HuH-7 (cell line): Measurements from ENCODE around the gene SLC35D2.
"Not testable (repeated sequence)": the region's sequence is repeated elsewhere in the genome, so short reads cannot be mapped to it uniquely, and the experiment has no call there.

Experiments
- DNase-seq: peaks from one replicate; pipeline ENCODE4 v3.0.0; 2011; ENCODE audit warnings: low spot score

The SLC35D2 gene

DNA sequence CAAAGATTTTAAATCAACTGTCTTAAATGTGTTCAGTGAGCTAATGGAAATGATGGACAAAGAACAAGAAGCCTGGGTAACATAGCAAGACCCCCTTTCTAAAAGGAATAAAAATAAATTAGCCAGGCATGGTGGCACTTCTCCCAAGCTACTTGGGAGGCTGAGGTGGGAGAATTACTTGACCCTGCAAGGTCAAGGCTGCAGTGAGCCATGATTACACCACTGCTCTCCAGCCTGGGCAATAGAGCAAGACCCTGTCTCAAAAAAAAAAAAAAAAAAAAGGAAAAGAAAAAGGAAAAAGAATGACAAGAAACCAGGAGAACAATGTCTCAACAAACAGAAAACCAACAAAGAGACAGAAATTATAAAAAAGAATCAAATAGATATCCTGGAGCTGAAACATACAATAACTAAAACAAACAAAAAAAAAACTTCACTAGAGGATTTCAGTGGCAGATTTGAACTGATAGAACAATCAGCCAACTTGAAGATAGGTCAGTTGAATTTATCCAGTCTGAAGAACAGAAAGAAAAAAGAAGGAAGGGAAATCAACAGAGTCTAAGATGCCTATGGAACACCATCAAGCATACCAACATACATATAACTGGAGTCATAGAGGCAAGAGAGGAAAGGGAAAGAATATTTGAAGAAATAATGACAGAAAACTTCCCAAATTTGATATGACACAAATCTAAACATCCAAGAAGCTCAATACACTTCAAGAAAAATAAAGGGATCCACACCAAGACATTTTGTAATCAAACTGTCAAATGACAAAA lies 16.8 kb upstream of the SLC35D2 start:
- DNase-seq: no peak

DNA sequence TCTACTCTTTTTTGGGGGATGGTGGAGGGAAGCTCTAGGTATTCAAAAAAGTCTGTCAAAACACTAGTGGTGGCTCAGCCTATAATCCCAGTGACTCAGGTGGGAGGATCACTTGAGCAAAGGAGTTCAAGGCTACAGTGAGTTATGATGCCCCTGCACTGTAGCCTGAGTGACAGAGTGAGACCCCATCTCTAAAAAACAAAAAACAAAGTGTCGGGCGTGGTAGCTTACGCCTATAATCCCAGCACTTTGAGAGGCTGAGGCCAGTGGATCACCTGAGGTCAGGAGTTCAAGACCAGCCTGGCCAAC lies 15.8 kb upstream of the SLC35D2 start:
- no peak for DNase-seq

DNA sequence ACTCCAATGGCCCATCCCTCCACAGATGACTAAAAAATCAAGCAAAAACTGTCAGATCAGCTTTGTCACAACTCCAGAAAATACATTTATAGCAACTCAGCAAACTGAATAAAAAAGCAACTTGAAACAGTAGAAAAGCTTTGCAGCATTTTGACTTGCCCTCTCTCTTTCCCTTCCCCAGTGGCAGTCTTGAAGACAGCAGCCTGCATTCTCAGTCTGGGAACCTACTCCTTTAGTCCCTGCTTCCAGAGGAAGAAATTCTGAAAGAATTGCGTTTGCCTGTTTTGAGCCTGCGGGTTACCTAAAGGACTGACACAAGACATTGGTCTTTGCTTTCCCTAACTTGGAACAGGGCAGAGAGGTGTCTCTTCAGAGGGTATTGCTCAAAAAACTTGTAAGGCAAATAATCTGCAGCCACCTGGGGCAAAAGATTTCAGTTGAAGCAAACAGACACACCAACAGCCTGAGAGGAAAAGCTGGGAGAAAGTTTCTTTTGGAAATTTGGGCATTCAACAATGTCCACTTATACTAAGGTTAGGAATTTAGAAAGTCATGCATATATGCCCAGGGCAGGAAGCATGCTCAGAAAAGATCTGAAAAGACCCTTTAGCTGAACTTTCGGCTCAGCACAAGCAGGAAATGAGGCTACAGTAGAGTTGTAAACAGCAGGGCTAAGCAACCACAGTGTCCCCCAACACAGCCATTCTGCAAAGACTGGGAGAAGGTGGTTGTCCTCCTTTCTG lies 15.2 kb upstream of the SLC35D2 start:
- DNase-seq: no peak

DNA sequence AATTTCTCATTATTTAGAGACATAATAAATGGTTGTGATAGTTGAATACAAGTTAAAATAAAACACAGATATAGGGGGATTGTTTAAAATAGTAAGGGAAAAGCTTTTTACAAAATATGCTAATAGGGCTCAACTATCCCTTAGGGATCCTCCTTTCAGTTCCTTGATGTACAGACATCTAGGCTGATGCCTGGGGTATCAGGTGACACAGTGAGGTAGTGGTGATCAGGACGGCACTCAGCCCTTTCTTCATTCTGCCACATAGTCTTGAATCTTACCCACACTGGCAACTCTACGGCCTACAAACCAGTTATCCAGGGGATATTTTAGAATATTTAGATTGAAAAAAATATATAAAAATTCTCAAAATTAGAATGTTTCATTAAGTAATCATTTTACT lies 12.5 kb upstream of the SLC35D2 start:
- DNase-seq: no peak

DNA sequence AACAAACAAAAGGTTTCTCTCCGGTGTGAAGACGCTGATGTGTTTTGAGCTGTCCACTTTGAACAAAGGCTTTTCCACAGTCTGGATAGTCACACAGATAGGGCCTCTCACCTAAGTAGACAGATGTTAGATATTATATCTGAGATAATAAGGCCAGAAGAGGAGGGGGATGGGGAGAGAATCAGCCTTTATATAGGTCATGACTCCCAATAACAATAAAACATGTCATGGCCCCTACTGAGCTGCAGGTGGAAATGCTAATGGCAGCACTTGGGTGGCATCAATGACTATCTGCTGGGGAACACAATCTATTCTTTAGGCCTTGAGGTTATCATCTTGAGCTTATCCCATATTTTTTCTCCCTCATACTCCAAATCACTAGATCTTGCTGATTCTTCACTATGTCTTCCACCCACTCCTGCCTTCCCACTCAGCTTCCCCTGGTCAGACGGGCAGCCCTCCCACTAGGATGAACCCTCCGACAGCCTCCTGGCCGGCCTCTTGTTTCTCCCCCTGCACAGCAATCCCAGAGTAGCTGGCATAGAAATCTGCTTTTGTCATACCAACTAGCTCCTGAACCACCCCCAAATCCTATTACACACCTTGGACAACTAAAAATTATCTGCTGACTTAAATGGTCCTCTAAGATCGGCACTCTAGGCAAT lies 11.5 kb upstream of the SLC35D2 start:
- no peak for DNase-seq

DNA sequence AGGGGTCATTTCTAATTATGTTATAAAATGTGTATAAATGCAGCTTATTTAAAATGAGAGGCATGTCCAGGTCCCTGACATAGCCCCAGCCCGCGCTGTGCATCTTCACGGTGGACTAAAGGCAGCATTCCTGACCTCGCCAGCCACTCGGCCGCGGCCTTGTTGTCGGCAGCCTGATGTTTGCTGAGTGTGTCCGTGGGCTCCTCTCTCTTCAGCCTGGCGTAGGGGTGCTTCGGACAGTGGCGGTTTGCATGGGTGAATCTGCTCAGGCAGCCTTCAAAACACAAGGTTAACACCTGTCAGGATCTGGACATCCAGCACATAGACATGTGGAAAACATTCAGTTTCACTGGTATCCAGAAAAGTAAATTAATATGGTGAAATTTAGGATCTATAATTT lies 8.8 kb upstream of the SLC35D2 start:
- no peak for DNase-seq

DNA sequence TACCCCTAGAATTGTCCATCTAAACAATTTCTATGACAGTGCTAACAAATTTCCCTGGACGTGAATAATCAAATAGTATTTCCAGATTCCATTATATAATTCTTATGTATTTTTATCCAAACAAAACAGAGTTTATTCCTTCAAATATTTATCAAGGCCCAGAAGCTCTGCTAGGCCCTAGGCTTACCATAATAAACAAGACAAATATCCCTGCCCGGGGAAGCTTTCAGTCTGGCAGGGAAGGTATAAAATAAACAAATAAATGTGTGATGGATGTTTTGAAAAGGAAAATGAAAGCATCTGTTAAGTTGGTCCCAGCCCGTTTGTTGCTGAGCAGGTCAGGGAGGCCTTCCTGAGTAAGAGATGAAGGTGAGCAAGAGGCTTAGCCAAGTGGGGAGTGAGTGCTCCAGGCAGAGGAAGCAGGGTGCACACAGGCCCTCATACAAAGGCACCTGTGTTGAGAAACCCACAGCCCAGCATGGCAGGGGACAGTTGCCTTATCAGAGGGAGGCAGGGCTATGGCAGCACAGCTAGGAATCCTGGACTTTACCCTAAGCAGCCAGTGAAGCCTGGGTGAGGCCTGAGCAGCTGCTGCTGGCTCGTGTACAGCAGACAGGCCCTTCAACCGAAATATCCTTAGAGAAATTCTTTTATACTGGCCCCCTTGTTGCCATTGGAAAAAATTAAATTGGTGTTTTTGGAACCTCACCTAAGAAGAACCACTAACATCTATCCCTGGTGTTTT lies 7.7 kb upstream of the SLC35D2 start:
- peak; percentile 83 for DNase-seq

DNA sequence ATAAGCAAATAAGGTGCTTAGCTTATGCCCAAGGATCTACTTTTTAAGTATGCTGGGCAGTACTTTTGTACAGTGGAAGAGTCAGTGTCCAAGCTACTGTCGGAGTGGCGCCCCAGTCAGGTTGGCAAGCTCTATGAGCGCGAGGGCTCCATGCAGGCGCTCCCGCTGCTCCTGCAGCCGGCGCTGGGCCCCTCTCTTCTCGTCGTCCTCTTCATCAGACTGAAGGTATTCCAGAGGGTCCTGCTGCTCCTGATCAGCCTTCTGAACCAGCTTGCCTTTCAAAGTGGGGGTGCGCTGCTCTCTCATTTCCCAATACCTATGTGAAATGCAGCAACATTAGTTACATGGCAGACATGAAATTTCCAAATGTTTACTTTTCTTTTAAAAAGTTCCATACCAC lies 4.6 kb upstream of the SLC35D2 start:
- no peak for DNase-seq

DNA sequence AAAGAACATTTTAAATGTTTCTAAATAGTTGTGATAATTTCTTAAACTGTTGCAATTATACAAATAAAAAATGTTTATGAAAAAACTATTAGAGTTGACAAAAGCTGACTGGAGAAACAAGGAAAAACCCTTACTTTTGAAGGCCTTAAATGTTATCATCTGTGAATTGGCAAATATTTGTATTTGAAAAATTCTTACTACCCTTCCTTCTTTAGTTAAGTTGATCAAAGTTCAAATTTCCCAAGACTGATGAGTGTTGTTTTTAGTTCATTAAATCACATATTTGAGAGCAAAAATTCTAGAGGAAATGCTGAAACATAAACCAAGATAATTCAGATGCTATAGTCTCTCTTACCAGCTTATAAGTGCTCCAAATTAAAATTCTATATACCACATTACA lies 2.6 kb upstream of the SLC35D2 start:
- no peak for DNase-seq

DNA sequence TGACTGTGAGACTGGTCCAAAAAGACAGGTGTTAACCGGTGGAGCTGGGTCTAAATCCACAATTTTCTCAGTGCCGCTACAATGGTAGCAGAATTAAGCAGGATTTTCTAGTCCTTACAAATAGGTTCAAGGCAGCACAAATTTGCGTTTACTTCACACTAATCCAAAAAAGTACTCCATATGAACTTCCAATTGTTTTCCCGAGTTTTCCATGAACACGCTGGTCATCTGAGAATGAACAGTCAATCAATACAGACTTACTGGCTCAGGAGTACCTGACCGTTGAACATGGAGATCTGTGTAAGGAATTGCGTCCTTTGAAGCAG lies 709 bp downstream of the SLC35D2 start:
- DNase-seq: no peak

DNA sequence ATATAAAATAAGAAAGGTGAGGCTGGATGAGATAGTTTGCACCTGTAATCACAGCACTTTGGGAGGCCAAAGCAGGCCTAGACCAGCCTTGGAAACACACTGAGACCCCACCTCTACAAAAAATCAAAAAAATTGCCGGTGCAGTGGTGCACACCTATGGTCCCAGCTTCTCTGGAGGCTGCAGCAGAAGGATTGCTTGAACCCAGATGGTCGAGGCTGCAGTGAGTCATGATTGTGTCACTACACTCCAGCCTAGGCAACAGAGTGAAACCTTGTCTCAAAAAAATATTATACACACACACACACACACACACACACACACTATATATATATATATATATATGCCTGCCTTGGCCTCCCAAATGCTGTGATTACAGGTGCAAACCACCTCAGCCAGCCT lies 1.3 kb downstream of the SLC35D2 start:
- no peak for DNase-seq

DNA sequence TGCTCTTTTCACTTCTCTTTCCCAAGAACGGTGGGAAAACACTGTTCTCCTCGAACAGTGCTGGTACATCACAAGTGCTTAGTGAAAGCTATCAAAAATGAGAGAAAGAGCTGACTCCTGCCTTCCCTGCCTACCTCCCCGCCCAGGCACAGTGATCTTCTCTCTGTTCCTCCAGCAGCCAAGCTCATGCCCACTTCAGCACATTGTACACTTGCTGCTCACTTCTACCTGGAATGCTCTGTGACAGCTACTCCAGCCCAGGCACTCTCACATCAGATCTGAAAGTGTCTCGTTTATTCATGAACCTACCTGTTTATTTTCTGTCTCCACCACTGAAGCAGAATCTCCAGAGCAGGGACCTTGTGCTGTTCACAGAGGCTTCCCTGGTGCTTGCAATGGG lies 1.8 kb downstream of the SLC35D2 start:
- no peak for DNase-seq

DNA sequence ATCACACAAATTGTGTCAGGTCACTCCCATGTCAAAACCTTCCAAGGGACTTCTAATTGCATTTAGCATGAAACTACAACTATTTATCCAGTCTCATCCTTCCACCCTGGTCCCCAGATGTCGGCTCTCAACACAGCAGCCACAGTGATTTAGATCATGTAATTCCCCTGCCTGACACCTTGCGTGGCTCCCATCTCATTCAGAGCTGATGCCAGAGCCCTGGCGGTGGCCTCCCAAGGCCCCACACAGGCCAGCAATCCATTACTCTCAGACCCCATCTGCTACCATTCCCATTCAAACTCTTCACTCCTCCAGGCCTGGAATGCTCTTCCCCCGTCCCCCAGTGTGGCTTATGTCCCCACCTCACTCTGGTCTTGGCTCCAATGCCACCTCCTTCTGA lies 2.4 kb downstream of the SLC35D2 start:
- no peak for DNase-seq

DNA sequence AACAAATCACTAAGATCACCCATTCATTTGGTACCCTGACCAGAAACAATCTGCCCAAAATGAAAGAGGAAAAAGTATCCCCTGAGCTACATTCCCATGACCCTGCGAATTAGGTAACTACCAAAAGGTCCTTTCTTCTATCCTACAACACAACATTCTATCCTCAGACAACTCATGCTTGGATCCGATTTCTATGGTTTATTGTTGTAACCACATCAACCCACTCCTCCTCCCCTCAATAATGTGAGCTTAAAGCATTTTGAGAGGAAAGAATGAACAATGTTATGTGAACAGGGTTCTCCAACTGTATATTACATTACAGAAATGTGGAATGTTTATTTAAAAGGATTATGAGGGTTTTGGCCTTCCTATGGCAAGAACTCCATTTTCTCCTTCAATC lies 4.0 kb downstream of the SLC35D2 start:
- DNase-seq: no peak

DNA sequence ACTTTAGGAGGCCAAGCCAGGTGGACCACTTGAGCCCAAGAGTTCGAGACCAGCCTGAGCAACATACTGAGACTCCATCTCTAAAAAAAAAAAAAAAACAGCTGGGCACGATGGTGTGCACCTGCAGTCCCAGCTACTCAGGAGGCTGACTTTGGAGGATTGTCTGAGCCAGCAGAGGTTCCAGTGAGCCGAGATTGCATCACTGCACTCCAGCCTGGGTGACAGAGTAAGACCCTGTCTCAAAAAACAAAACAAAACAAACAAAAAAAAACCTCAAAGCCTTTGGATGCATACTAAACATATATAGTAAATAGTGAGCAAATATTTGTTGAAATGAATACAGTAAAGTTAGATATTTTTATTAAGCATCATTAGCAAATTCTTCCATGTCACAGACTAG lies 5.3 kb downstream of the SLC35D2 start:
- no peak for DNase-seq

DNA sequence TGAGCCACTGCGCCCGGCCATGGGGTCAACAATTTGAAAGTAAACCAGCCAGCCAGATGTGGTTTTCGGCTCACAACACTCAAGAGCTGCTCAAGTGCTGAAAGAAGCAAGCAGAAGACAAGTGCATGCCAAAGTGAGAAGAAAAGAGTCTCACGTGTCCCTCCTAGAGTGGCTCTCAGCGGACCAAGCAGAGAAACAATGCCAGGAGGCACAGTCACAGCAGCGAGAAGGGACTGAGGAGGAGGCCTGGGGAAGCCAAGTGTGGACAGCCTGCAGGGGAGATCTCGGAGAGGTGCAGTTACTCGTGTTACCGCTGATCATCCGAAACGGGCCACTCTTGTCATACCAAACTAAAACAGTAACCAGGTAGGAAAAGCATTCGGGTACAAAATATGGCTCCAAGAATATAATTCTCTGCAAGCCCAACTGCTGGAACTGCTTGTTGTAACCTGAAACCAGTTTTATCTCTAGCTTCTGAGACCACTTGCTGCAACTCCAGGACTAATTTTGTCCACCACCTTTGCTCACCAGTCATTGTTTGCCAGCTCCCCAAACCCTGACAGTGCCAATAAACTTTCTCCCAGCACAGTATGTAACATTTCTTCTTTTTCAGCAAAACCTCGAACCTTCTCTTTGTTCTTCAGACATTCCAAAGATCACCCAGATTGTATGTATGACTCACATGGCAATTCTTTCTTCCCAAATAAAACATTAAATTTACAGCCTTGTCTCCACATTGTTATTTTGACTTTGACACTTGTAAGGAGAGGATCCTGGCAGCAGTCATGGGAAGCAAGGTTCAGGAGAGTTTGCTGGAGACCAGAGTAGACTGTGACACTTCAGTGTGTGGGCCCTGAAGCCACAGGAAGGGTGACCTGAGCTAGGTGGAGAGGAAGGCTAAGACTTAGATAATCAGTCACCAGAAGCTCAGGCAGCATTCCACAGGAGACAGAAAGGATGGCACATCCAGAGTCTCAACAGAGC lies 6.3 kb downstream of the SLC35D2 start:
- no peak for DNase-seq

DNA sequence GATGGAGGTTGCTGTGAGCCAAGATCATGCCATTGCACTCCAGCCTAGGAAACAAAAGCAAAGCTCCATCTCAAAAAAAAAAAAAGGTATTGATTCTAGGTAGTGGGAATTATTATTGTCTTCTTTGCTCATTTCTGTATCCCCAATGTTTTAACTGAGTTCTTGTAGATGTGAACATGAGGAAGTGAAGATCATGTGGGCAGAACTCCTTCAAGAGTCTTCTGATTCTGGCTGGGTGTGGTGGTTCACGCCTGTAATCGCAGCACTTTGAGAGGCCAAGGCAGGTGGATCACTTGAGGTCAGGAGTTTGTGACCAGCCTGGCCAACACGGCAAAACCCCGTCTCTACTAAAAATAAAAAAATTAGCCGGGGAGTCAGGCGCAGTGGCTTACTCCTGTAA lies 8.0 kb downstream of the SLC35D2 start:
- DNase-seq: not testable (repeated sequence)

DNA sequence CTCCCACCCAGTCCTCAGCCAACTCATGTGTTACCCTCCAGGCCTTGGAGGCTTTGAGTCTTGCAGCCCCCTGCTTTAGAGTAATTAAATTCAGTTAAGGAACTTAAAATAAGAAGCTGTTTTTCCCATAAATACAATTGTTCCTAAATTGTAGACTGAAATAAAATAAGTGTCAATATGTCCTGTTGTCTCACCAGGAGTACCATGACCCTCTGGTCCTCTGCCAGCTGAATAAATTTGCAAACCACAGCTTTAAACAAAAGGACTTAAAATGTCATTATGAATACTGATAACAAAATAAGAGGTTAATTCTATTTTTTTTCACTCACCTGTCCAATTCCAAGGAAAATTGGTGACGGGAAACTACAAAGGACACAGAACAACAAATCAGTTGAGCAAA lies 15.6 kb downstream of the SLC35D2 start:
- DNase-seq: no peak

DNA sequence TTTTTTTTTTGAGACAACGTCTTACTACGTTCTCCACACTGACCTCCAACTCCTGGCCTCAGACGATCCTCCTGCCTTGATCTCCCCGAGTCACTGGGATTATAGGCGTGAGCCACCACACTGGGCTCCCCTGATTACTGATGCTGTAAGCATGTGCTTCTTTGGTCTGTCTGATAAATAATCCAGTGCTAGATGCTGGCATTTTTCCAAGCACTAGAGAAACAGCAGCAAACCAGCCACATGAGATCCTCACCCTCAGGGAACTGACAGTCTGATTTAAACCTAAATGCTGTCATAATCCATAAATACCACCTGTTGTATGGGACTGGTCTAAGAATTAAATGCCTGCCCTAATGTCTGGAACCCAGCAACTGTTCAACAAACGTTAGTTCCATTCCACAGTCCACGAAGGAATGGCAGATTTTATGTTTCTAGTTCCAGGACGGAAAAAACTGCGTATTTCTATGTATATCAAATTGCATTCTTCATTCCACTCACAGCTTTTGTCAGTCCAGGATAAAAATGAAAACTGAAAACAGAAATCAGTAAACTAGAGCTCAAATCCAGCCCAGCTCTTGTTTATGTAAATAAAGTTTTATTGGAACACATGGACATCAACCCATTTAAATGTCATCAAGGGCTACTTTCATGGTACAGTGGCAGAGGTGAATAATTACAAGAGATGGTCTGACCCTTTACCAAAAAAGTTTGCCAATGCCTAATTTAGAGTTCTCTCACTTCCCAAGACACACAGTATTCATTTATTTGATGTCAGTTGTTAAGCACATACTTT lies 20.1 kb downstream of the SLC35D2 start:
- DNase-seq: no peak

DNA sequence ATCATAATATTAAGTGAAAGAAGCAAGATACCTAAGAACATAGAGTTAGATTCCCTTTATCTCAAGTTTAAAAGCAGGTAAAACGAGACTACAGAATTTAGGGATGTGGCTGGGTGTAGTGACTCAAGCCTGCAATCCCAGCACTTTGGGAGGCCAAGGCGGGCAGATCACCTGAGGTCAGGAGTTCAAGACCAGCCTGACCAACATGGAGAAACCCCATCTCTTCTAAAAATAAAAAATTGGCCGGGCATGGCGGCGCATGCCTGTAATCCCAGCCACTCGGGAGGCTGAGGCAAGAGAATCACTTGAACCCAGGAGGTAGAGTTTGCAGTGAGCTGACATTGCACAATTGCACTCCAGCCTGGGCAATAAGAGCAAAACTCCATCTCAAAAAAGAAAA lies 21.4 kb downstream of the SLC35D2 start:
- DNase-seq: not testable (repeated sequence)

DNA sequence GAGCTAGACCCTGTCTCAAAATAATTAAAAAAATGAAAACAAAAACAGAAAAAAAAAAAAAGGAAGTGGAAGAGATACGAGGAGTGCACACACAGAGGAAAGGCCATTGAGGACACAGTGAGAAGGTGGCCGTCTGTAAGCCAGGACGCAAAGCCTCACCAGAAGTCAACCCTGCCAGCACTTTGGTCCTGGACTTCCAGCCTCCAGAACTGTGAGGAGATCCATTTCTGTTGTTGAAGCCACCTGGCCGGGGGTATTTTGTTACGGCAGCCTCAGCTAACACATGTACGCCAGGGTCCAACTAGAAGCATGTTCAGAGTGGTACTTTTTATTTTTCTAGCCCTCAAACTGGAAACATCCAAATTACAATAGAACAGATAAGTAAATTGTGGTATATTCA lies 21.8 kb downstream of the SLC35D2 start:
- no peak for DNase-seq
